K562 (cell line): ENCODE measurements around the gene POMC. TPM values are rescaled to one million over a fixed set of nuclear protein-coding genes. Genes with fewer than 3 reads are reported as not detected.

ENCODE experiments used
- ATAC-seq: fragments of 200-7000 bp; cut with Tn5 transposase; 3 replicates; pipeline ENCODE4 v1.9.1; 2020; ENCODE audit warnings: moderate library complexity
- BruUV-seq: library from RNA; stranded (reverse); fragments of 400-500 nt; replicated peaks from 2 replicates; lab custom pipeline; 2021; lab: Mats Ljungman, UMichigan
- CTCF ChIA-PET: fragments of 300-600 bp; formaldehyde crosslinking; extraction: SDS; loops from one replicate; lab custom pipeline; 2021; ENCODE audit warnings: low intra/inter-chr PET ratio; lab: Yijun Ruan, JAX
- POLR2A ChIA-PET: fragments of 300-600, 350-650 bp; sonication (Branson Sonifier 250); formaldehyde crosslinking; extraction: SDS; loops from one replicate; lab custom pipeline; 2021; ENCODE audit warnings: antibody characterized with exemption, inconsistent platforms; lab: Yijun Ruan, JAX
- DNase-seq, 4 experiments: peaks; one replicate each; pipeline versions ENCODE4 v3.0.0 to v3.0.0-alpha.2; 2011 to 2018; ENCODE audit warnings: low spot score in 3 of 4, mixed read lengths in 3 of 4; ENCODE audit errors: extremely low read depth in 1 of 4
- FAIRE-seq: peaks from 2 replicates; lab custom pipeline; 2011; peaks lifted over from hg19 to GRCh38; lab: Jason Lieb, UNC
- H2AFZ ChIP-seq: 2 replicates; pipeline ENCODE4 v1.6.0; 2011; ENCODE audit warnings: low read depth, low read length, control low read depth, inconsistent platforms
- H3K27ac ChIP-seq: fragments of 200-600 bp; 3 replicates; pipeline ENCODE4 v1.8.0; 2011; ENCODE audit warnings: low read depth, mild to moderate bottlenecking, control low read depth, inconsistent platforms, low read length, moderate library complexity, mixed read lengths; ENCODE audit errors: extremely low read depth
- H3K27me3 ChIP-seq, 2 experiments: fragments of 300-600 bp in 1 of 2; 2 replicates in 1 of 2; 3 replicates in 1 of 2; pipeline versions ENCODE4 v1.6.0 to v1.8.0; 2011; ENCODE audit warnings: inconsistent platforms in 2 of 2, low read length in 2 of 2, mild to moderate bottlenecking in 1 of 2, mixed read lengths in 1 of 2, moderate library complexity in 1 of 2; ENCODE audit not compliant: control insufficient read depth in 2 of 2, insufficient read depth in 2 of 2
- H3K36me3 ChIP-seq: fragments of 300-600 bp; 3 replicates; pipeline ENCODE4 v1.8.0; 2011; ENCODE audit warnings: mild to moderate bottlenecking, low read length, inconsistent platforms; ENCODE audit not compliant: control insufficient read depth, insufficient read depth
- H3K4me1 ChIP-seq, 2 experiments: fragments of 200-600 bp in 1 of 2; replicated peaks in 1 of 2; 2 replicates in 1 of 2; 3 replicates in 1 of 2; pipeline versions ENCODE4 v1.5.1 to v1.8.0; 2011; ENCODE audit warnings: inconsistent platforms in 2 of 2, low read length in 2 of 2, mild to moderate bottlenecking in 1 of 2, mixed read lengths in 1 of 2, moderate library complexity in 1 of 2; ENCODE audit not compliant: control insufficient read depth in 2 of 2, insufficient read depth in 2 of 2
- H3K4me2 ChIP-seq: 2 replicates; pipeline ENCODE4 v1.6.1; 2011; ENCODE audit warnings: low read length, control low read depth, inconsistent platforms, mixed read lengths; ENCODE audit not compliant: insufficient read depth
- H3K4me3 ChIP-seq: fragments of 200-600 bp; sonication (generic), shearing (Covaris generic); 2 replicates; pipeline ENCODE4 v1.5.1; 2016; ENCODE audit warnings: control low read depth, inconsistent platforms
- H3K79me2 ChIP-seq: fragments of 200-600 bp; 3 replicates; pipeline ENCODE4 v1.8.0; 2011; ENCODE audit warnings: low read length, inconsistent platforms; ENCODE audit not compliant: control insufficient read depth, insufficient read depth
- H3K9ac ChIP-seq, 2 experiments: 2 replicates each; pipeline versions ENCODE4 v1.6.0 to v1.6.1; 2011; ENCODE audit warnings: low read depth in 2 of 2, low read length in 2 of 2, control low read depth in 1 of 2, inconsistent platforms in 1 of 2, mild to moderate bottlenecking in 1 of 2, mixed read lengths in 1 of 2; ENCODE audit not compliant: insufficient read depth in 1 of 2
- H3K9me1 ChIP-seq: one replicate; pipeline ENCODE4 v1.6.0; 2011; ENCODE audit warnings: inconsistent platforms, mild to moderate bottlenecking, low read length, moderate library complexity; ENCODE audit not compliant: control insufficient read depth, insufficient read depth
- H3K9me3 ChIP-seq: replicated peaks from 2 replicates; pipeline ENCODE4 v1.5.1; 2011; ENCODE audit warnings: low read depth, low read length, inconsistent platforms; ENCODE audit not compliant: control insufficient read depth, insufficient read depth
- H4K20me1 ChIP-seq: replicated peaks from 2 replicates; pipeline ENCODE4 v1.6.1; 2011; ENCODE audit warnings: low read length, inconsistent platforms, mixed read lengths; ENCODE audit not compliant: control insufficient read depth, insufficient read depth
- ARID1B ChIP-seq: fragments of 450-650 bp; IDR thresholded peaks from 2 replicates; pipeline ENCODE4 v1.6.1; 2016; ENCODE audit warnings: antibody characterized with exemption, mild to moderate bottlenecking, inconsistent platforms
- CCNT2 ChIP-seq: IDR thresholded peaks from 2 replicates; pipeline ENCODE4 v1.6.1; 2011; ENCODE audit warnings: borderline replicate concordance, low read depth, mild to moderate bottlenecking, moderate library complexity, mixed read lengths, low read length; ENCODE audit not compliant: insufficient read length; ENCODE audit errors: extremely low read depth
- FOS ChIP-seq: IDR thresholded peaks from 3 replicates; pipeline ENCODE4 v1.6.1; 2011; ENCODE audit not compliant: insufficient read length; ENCODE audit errors: extremely low read depth
- FOXA1 ChIP-seq: fragments of 450-650 bp; IDR thresholded peaks from 2 replicates; pipeline ENCODE4 v1.6.1; 2016; ENCODE audit warnings: mild to moderate bottlenecking, borderline replicate concordance
- IRF2 ChIP-seq: sonication (generic); formaldehyde crosslinking; IDR thresholded peaks from 2 replicates; pipeline ENCODE4 v1.8.1; 2022; ENCODE audit warnings: mild to moderate bottlenecking, missing genetic modification reagents
- NUFIP1 ChIP-seq: fragments of 450-650 bp; IDR thresholded peaks from 2 replicates; pipeline ENCODE4 v1.6.1; 2018; ENCODE audit not compliant: partially characterized antibody
- SIN3A ChIP-seq, 2 experiments: fragments of 150-350 bp in 1 of 2; IDR thresholded peaks; 2 replicates each; pipeline ENCODE4 v1.6.1; 2011 to 2016; ENCODE audit warnings: borderline replicate concordance in 2 of 2, low read depth in 2 of 2, low read length in 2 of 2, mild to moderate bottlenecking in 2 of 2, moderate library complexity in 2 of 2; ENCODE audit not compliant: control insufficient read depth in 1 of 2
- SMAD4 ChIP-seq: fragments of 250-450 bp; sonication (Bioruptor Pico); conservative IDR thresholded peaks from 2 replicates; pipeline ENCODE4 v1.8.0; 2021; ENCODE audit warnings: inconsistent platforms, mild to moderate bottlenecking, moderate library complexity
- ZNF133 ChIP-seq: fragments of 250-450 bp; sonication (Bioruptor Pico); IDR thresholded peaks from 2 replicates; pipeline ENCODE4 v1.4.0; 2020; ENCODE audit warnings: mild to moderate bottlenecking
- ZNF174 ChIP-seq: fragments of 250-450 bp; sonication (Bioruptor Pico); IDR thresholded peaks from 2 replicates; pipeline ENCODE4 v1.4.0; 2020; ENCODE audit warnings: mild to moderate bottlenecking
- ZNF224 ChIP-seq: sonication (generic); formaldehyde crosslinking; IDR thresholded peaks from 2 replicates; pipeline ENCODE4 v1.8.0; 2022; ENCODE audit warnings: mild to moderate bottlenecking, missing genetic modification reagents
- WGBS: fragments of 100-300 bp; shearing (Covaris generic); methylation state at CpG from one replicate; pipeline ENCODE4 v1.1.6; 2016; ENCODE audit warnings: low coverage, mixed read lengths; ENCODE audit not compliant: insufficient coverage; ENCODE audit errors: missing lambda C conversion rate; 5-methylcytosine and 5-hydroxymethylcytosine counted together
- in situ Hi-C: fragments of 300-500 bp; cut with MboI; formaldehyde crosslinking; loops from 4 replicates; pipeline ENCODE4 v1.15.0; 2018; ENCODE audit warnings: inconsistent platforms, mixed read lengths
- intact Hi-C: fragments of 100-400 bp; cut with micrococcal nuclease; formaldehyde crosslinking; loops from 2 replicates; pipeline ENCODE4 v1.14.2; 2022
- polyA plus RNA-seq, 8 experiments: library from polyadenylated mRNA; depleted of rRNA in 4 of 8; stranded (reverse) in 5 of 8; unstranded in 3 of 8; fragments of >200 nt; fragmentation: Nextera tagmentation in 2 of 8; fragmentation: Illumina TruSeq in 1 of 8; extraction: Ambion mirVana in 2 of 8; extraction: Trizol in 1 of 8; gene quantifications; 2 replicates each; pipeline versions ENCODE4 v1.2.1 to v1.2.3, GENCODE V29; 2011 to 2014; ENCODE audit warnings: inconsistent platforms in 1 of 8, missing spikeins in 1 of 8
- total RNA-seq, 7 experiments: library from RNA; depleted of rRNA in 6 of 7; stranded (reverse); fragments of >200 nt in 6 of 7; fragmentation: Illumina TruSeq in 2 of 7; extraction: Trizol in 2 of 7; gene quantifications; 2 replicates each; pipeline versions ENCODE4 v1.2.1 to v1.2.3, GENCODE V29; 2011 to 2021; ENCODE audit warnings: low replicate concordance in 1 of 7
- TF ChIP-seq, protein P1 (sequence below): fragments of 250-450 bp; sonication (Bioruptor Pico); IDR thresholded peaks from 2 replicates; pipeline ENCODE4 v1.5.0; 2021
- TF ChIP-seq, protein P2 (sequence below): fragments of 250-450 bp; sonication (Bioruptor Pico); IDR thresholded peaks from 2 replicates; pipeline ENCODE4 v1.4.0; 2020; ENCODE audit warnings: mild to moderate bottlenecking
- TF ChIP-seq, protein P3 (sequence below): sonication (generic); formaldehyde crosslinking; IDR thresholded peaks from 2 replicates; pipeline ENCODE4 v1.8.1; 2023; ENCODE audit warnings: mild to moderate bottlenecking, missing genetic modification reagents
- TF ChIP-seq, protein P4 (sequence below): fragments of 450-650 bp; IDR thresholded peaks from 2 replicates; pipeline ENCODE4 v1.7.1; 2018; ENCODE audit warnings: mild to moderate bottlenecking, low read depth; ENCODE audit not compliant: partially characterized antibody

The POMC gene
- total and polyA plus RNA-seq, 9 of the 15 experiments (the other 6 are each of a cell fraction or from before 2014, with no cell fraction given) = not detected

DNA sequence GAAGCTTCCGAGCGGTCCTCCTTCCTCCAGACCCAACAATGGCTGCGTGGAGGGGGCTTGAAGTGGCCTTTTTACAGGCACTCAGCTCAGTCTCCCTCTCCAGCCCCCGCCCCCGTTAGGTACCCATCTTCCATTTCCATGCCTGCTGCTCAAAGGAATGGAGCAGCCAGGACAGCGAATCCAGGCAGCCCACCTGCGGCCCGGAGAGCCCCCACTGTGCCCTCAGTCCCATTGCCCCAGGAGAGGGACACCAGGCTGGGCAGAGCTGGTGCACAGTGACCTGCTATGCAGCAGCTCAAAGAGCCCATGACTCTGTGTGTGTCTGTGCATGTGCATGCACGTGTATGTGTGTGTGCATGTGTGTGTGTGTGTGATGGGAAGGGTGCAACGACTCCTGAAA is 10.6 kb upstream of the POMC start (continued):
- no peak for TF ChIP-seq IRF2 (CRISPR knock-in tag)
- TF ChIP-seq, protein P1, sequence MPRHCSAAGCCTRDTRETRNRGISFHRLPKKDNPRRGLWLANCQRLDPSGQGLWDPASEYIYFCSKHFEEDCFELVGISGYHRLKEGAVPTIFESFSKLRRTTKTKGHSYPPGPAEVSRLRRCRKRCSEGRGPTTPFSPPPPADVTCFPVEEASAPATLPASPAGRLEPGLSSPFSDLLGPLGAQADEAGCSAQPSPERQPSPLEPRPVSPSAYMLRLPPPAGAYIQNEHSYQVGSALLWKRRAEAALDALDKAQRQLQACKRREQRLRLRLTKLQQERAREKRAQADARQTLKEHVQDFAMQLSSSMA = no peak

DNA sequence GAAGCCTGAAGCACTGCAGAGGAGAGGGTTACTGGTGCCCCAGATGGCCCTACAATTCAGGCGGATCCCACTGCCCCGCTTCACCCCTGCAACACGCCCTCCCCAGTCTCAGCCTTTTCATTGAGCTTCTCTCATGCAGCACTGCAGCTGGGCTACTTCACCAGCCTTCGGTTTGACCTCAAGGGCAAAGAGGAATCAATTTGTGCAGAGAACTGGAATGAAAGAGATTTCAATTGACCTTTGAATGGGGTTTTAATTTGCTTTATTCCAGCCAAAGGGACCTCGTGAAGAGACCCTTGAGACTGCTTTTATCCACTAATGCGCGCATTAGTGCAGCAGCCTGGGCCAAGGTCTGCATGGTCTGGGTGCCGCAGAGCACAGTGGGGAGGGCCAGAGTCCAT is 8.8 kb upstream of the POMC start:
- Histone ChIP-seq H3K9me3 (no peaks in the 10 kb centered on the region), H3K36me3 (no peaks in the 10 kb centered on the region), H3K79me2 (no peaks in the 10 kb centered on the region), H3K4me2 (no peak overlapping the region), H3K27ac (no peak overlapping the region), H4K20me1 (no peaks in the 10 kb centered on the region; the same call in 1 of the 2 replicates), H3K27me3 (peaks cover 13 to 63% of the 10 kb centered on the region in 2 experiments), H3K9me1 (no peaks in the 10 kb centered on the region), H2AFZ (no peak overlapping the region), H3K9ac (no peak overlapping the region; a peak in 1 of 4 replicates), H3K4me1 (no peaks in the 10 kb centered on the region), H3K4me3 (no peak overlapping the region)
- CTCF ChIA-PET = no interaction called here
- POLR2A ChIA-PET = no interaction called here
- ATAC-seq (no peak), DNase-seq (no peak), FAIRE-seq (no peak)
- intact Hi-C loops = no loop called here
- in situ Hi-C loops = no loop called here
- BruUV-seq = no TSS peak
- 1% methylated on average over 8 of the region's 8 CpGs for WGBS
- TF ChIP-seq, protein P2, sequence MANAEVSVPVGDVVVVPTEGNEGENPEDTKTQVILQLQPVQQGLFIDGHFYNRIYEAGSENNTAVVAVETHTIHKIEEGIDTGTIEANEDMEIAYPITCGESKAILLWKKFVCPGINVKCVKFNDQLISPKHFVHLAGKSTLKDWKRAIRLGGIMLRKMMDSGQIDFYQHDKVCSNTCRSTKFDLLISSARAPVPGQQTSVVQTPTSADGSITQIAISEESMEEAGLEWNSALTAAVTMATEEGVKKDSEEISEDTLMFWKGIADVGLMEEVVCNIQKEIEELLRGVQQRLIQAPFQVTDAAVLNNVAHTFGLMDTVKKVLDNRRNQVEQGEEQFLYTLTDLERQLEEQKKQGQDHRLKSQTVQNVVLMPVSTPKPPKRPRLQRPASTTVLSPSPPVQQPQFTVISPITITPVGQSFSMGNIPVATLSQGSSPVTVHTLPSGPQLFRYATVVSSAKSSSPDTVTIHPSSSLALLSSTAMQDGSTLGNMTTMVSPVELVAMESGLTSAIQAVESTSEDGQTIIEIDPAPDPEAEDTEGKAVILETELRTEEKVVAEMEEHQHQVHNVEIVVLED (CRISPR knock-in tag) = no peak
- TF ChIP-seq FOS = no peak
- no peak for TF ChIP-seq ZNF224 (CRISPR knock-in tag)
- TF ChIP-seq IRF2 (CRISPR knock-in tag) = no peak
- no peak for TF ChIP-seq SIN3A (IDR thresholded peaks at IDR 0.05; ENCODE audit: borderline replicate concordance in 2 of 2, control insufficient read depth in 1 of 2, low read depth in 2 of 2, low read length in 2 of 2)
- TF ChIP-seq, protein P3, sequence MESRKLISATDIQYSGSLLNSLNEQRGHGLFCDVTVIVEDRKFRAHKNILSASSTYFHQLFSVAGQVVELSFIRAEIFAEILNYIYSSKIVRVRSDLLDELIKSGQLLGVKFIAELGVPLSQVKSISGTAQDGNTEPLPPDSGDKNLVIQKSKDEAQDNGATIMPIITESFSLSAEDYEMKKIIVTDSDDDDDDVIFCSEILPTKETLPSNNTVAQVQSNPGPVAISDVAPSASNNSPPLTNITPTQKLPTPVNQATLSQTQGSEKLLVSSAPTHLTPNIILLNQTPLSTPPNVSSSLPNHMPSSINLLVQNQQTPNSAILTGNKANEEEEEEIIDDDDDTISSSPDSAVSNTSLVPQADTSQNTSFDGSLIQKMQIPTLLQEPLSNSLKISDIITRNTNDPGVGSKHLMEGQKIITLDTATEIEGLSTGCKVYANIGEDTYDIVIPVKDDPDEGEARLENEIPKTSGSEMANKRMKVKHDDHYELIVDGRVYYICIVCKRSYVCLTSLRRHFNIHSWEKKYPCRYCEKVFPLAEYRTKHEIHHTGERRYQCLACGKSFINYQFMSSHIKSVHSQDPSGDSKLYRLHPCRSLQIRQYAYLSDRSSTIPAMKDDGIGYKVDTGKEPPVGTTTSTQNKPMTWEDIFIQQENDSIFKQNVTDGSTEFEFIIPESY (CRISPR knock-in tag) = no peak
- no peak for TF ChIP-seq FOXA1
- TF ChIP-seq, protein P4, sequence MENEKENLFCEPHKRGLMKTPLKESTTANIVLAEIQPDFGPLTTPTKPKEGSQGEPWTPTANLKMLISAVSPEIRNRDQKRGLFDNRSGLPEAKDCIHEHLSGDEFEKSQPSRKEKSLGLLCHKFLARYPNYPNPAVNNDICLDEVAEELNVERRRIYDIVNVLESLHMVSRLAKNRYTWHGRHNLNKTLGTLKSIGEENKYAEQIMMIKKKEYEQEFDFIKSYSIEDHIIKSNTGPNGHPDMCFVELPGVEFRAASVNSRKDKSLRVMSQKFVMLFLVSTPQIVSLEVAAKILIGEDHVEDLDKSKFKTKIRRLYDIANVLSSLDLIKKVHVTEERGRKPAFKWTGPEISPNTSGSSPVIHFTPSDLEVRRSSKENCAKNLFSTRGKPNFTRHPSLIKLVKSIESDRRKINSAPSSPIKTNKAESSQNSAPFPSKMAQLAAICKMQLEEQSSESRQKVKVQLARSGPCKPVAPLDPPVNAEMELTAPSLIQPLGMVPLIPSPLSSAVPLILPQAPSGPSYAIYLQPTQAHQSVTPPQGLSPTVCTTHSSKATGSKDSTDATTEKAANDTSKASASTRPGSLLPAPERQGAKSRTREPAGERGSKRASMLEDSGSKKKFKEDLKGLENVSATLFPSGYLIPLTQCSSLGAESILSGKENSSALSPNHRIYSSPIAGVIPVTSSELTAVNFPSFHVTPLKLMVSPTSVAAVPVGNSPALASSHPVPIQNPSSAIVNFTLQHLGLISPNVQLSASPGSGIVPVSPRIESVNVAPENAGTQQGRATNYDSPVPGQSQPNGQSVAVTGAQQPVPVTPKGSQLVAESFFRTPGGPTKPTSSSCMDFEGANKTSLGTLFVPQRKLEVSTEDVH = no peak
- no peak for TF ChIP-seq NUFIP1
- no peak for TF ChIP-seq ZNF133 (CRISPR knock-in tag)
- TF ChIP-seq ARID1B = no peak
- TF ChIP-seq SMAD4 (CRISPR knock-in tag) = no peak
- no peak for TF ChIP-seq CCNT2
- no peak for TF ChIP-seq ZNF174
